K562 (cell line): ENCODE results near the gene ZC3H10. TPM values are rescaled to one million over a fixed set of nuclear protein-coding genes. Genes with fewer than 3 reads are reported as not detected.

ENCODE experiments used
- CEBPG ChIP-seq, 3 experiments: fragments of 200-800 bp in 1 of 3; sonication (Bioruptor generic) in 1 of 3; sonication (generic) in 1 of 3; formaldehyde crosslinking in 1 of 3; IDR thresholded peaks in 2 of 3; conservative IDR thresholded peaks in 1 of 3; 2 replicates each; pipeline versions ENCODE4 v1.6.1 to v1.8.0; 2016 to 2022; ENCODE audit warnings: missing compliant biosample characterization in 2 of 3, missing genetic modification characterization in 2 of 3, mild to moderate bottlenecking in 1 of 3, missing genetic modification reagents in 1 of 3
- FOXK2 ChIP-seq, 2 experiments: fragments of 450-650 bp; IDR thresholded peaks in 1 of 2; conservative IDR thresholded peaks in 1 of 2; 2 replicates each; pipeline ENCODE4 v1.6.1; 2016; ENCODE audit warnings: low read depth in 2 of 2, mild to moderate bottlenecking in 1 of 2
- KHSRP ChIP-seq: fragments of 450-650 bp; IDR thresholded peaks from 2 replicates; pipeline ENCODE4 v1.6.1; 2017
- KLF1 ChIP-seq: fragments of 450-650 bp; IDR thresholded peaks from 2 replicates; pipeline ENCODE4 v1.6.1; 2016; ENCODE audit warnings: missing genetic modification characterization, missing compliant biosample characterization
- MAFF ChIP-seq: IDR thresholded peaks from 2 replicates; pipeline ENCODE4 v1.6.1; 2012; ENCODE audit warnings: low read length, improper control_type of control experiment
- MEIS2 ChIP-seq: fragments of 450-650 bp; IDR thresholded peaks from 2 replicates; pipeline ENCODE4 v1.6.1; 2014; ENCODE audit warnings: mild to moderate bottlenecking; ENCODE audit not compliant: partially characterized antibody
- MYC ChIP-seq, 2 experiments: fragments of 250-450 bp in 1 of 2; sonication (Bioruptor Pico) in 1 of 2; IDR thresholded peaks; 2 replicates each; pipeline versions ENCODE4 v1.5.1 to v1.6.1; 2012 to 2021; ENCODE audit warnings: low read depth in 2 of 2, borderline replicate concordance in 1 of 2, improper control_type of control experiment in 1 of 2, low read length in 1 of 2, mild to moderate bottlenecking in 1 of 2, moderate library complexity in 1 of 2
- NFE2L1 ChIP-seq: fragments of 450-650 bp; IDR thresholded peaks from 2 replicates; pipeline ENCODE4 v1.6.1; 2016; ENCODE audit warnings: missing genetic modification characterization, low read depth, mild to moderate bottlenecking, missing compliant biosample characterization, moderate library complexity, borderline replicate concordance
- NRF1 ChIP-seq, 2 experiments: fragments of 450-650 bp; IDR thresholded peaks in 1 of 2; conservative IDR thresholded peaks in 1 of 2; 2 replicates each; pipeline ENCODE4 v1.6.1; 2014; ENCODE audit warnings: mild to moderate bottlenecking in 2 of 2
- SMARCB1 ChIP-seq: IDR thresholded peaks from 2 replicates; pipeline ENCODE4 v1.6.1; 2011; ENCODE audit warnings: improper control_type of control experiment, low read depth; ENCODE audit not compliant: insufficient read length
- SRF ChIP-seq, 2 experiments: fragments of 250-450, 450-650 bp in 1 of 2; sonication (Bioruptor Pico) in 1 of 2; sonication (generic) in 1 of 2; formaldehyde crosslinking; IDR thresholded peaks; 2 replicates each; pipeline versions ENCODE4 v1.5.0 to v1.5.1; 2020 to 2022; ENCODE audit warnings: mild to moderate bottlenecking in 1 of 2, missing genetic modification reagents in 1 of 2
- ZFPM2 ChIP-seq: fragments of 250-450 bp; sonication (Bioruptor Pico); IDR thresholded peaks from 2 replicates; pipeline ENCODE4 v1.5.1; 2022; ENCODE audit warnings: mild to moderate bottlenecking
- ZNF318 ChIP-seq, 2 experiments: fragments of 450-650 bp; IDR thresholded peaks; 2 replicates each; pipeline ENCODE4 v1.6.1; 2016; ENCODE audit warnings: mild to moderate bottlenecking in 2 of 2, borderline replicate concordance in 1 of 2, low read depth in 1 of 2, moderate library complexity in 1 of 2
- ZNF764 ChIP-seq: fragments of 250-450 bp; sonication (Bioruptor Pico); IDR thresholded peaks from 2 replicates; pipeline ENCODE4 v1.4.0; 2020; ENCODE audit warnings: low read depth, mild to moderate bottlenecking, moderate library complexity
- polyA plus RNA-seq, 8 experiments: library from polyadenylated mRNA; depleted of rRNA in 4 of 8; stranded (reverse) in 5 of 8; unstranded in 3 of 8; fragments of >200 nt; fragmentation: Nextera tagmentation in 2 of 8; fragmentation: Illumina TruSeq in 1 of 8; extraction: Ambion mirVana in 2 of 8; extraction: Trizol in 1 of 8; gene quantifications; 2 replicates each; pipeline versions ENCODE4 v1.2.1 to v1.2.3, GENCODE V29; 2011 to 2014; ENCODE audit warnings: inconsistent platforms in 1 of 8, missing spikeins in 1 of 8
- total RNA-seq, 7 experiments: library from RNA; depleted of rRNA in 6 of 7; stranded (reverse); fragments of >200 nt in 6 of 7; fragmentation: Illumina TruSeq in 2 of 7; extraction: Trizol in 2 of 7; gene quantifications; 2 replicates each; pipeline versions ENCODE4 v1.2.1 to v1.2.3, GENCODE V29; 2011 to 2021; ENCODE audit warnings: low replicate concordance in 1 of 7
- TF ChIP-seq, protein P1 (sequence below): fragments of 250-450 bp; sonication (Bioruptor Pico); IDR thresholded peaks from 2 replicates; pipeline ENCODE4 v1.8.0; 2022; ENCODE audit warnings: inconsistent platforms, mild to moderate bottlenecking, moderate library complexity, borderline replicate concordance

The ZC3H10 gene
- total and polyA plus RNA-seq, 9 of the 15 experiments (the other 6 are each of a cell fraction or from before 2014, with no cell fraction given), result 0.31 to 4.1 (median 1.6) TPM

DNA sequence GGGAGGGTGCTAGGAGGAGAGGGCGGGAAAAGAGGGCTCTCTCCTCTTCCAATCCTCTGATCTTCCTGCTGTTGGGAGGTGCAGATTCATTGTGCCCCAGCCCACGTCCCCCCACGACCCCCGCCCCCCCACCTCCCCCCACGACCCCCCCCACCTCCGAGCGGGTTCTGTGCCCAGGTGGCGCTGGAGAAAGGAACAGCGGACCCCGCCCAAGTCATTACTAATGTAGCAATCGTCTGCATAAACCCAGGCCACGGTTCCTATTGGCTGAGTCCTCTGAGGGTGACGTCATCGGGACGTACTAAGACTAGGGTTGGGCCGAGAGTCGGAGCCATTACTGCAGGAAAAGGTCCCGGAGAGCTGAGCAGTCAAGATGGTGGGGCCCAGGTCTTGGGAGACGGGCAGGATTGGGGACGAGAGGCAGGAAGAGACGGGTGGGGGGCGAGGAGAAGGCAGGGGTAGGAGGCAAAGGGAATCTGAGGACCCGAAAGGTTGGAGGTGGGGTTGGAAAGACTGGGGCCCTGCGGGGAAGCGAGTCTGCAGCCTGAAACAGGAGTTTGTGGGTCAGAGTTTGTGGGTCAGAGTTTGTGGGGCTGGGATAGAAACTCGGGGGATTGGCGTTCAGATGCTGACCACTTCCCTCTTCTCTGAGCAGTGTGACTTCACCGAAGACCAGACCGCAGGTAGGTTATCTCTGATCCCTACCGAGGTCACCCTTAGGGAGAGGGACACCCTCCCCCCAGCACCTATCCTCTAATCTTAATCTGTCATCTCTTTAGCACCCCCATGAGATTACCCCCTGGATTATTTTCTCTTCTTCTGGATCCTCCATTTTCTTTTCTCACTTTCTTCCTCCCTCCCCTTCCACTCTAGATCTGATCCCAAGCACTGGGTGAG lies 40.2 kb downstream of the ZC3H10 start, which contains the start of gene MYL6 (continued):
- TF ChIP-seq MAFF (no peak), FOXK2 (conservative IDR thresholded peaks at IDR 0.05 in 1 of 2, IDR thresholded peaks at IDR 0.05 in 1 of 2; ENCODE audit: low read depth in 2 of 2) (peak in 1 of 2 experiments; percentile 49; a peak in 3 of 4 replicates), NFE2L1 (tag) (no peak), CEBPG (CRISPR knock-in tag; IDR thresholded peaks at IDR 0.05) (peak; percentile 82), CEBPG (tag; conservative IDR thresholded peaks at IDR 0.05 in 1 of 2, IDR thresholded peaks at IDR 0.05 in 1 of 2) (peak; percentile 69 to 86), ZNF764 (CRISPR knock-in tag) (no peak), MYC (IDR thresholded peaks at IDR 0.05; ENCODE audit: low read depth, low read length) (peak; percentile 18; the same call in 1 of the 2 replicates), MYC (CRISPR knock-in tag; IDR thresholded peaks at IDR 0.05; ENCODE audit: borderline replicate concordance, low read depth) (peak; percentile 59; the same call in 1 of the 2 replicates), NRF1 (conservative IDR thresholded peaks at IDR 0.05 in 1 of 2, IDR thresholded peaks at IDR 0.05 in 1 of 2) (no peak), SRF (CRISPR knock-in tag; IDR thresholded peaks at IDR 0.05) (no peak), ZFPM2 (peak; percentile 88; the same call in 1 of the 2 replicates), SMARCB1 (no peak), ZNF318 (IDR thresholded peaks at IDR 0.05; ENCODE audit: borderline replicate concordance in 1 of 2, low read depth in 1 of 2) (peak in 1 of 2 experiments; percentile 24; a peak in 1 of 4 replicates), KLF1 (tag) (0 out of 2 replicates have a peak, but pooled peaks have one; percentile 25), MEIS2 (no peak), KHSRP (peak; percentile 73)
- TF ChIP-seq, protein P1, sequence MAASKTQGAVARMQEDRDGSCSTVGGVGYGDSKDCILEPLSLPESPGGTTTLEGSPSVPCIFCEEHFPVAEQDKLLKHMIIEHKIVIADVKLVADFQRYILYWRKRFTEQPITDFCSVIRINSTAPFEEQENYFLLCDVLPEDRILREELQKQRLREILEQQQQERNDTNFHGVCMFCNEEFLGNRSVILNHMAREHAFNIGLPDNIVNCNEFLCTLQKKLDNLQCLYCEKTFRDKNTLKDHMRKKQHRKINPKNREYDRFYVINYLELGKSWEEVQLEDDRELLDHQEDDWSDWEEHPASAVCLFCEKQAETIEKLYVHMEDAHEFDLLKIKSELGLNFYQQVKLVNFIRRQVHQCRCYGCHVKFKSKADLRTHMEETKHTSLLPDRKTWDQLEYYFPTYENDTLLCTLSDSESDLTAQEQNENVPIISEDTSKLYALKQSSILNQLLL (CRISPR knock-in tag), result no peak
